ENCODE results near the gene MXD1.

- TF ChIP-seq CTCF (conservative IDR thresholded peaks at IDR 0.05) (no peak), ZFX (IDR thresholded peaks at IDR 0.05) (no peak)
These were observed 17.1 kb downstream of the MXD1 start for GRCh38 chr2:69931832-69932595.
